Upper lobe of right lung (tissue), 1 donor: ENCODE measurements around the gene SLC36A4. TPM values are rescaled to one million over a fixed set of nuclear protein-coding genes. Genes with fewer than 3 reads are reported as not detected.

Source experiments
- ATAC-seq: fragments of 200-7000 bp; cut with Tn5 transposase; one replicate; pipeline ENCODE4 v1.9.1; 2020; ENCODE audit warnings: mild to moderate bottlenecking, moderate library complexity
- DNase-seq: peaks from one replicate; pipeline ENCODE4 v3.0.0-alpha.2; 2020
- H3K27ac ChIP-seq: fragments of 200-600 bp; one replicate; pipeline ENCODE4 v1.8.0; 2022
- H3K27me3 ChIP-seq: fragments of 200-600 bp; one replicate; pipeline ENCODE4 v1.8.0; 2022; ENCODE audit warnings: mild to moderate bottlenecking
- H3K36me3 ChIP-seq: fragments of 200-600 bp; one replicate; pipeline ENCODE4 v1.8.0; 2022
- H3K4me1 ChIP-seq: fragments of 200-600 bp; one replicate; pipeline ENCODE4 v1.8.0; 2022
- H3K4me3 ChIP-seq: fragments of 200-600 bp; one replicate; pipeline ENCODE4 v1.8.0; 2022; ENCODE audit warnings: mild to moderate bottlenecking
- H3K9me3 ChIP-seq: fragments of 200-600 bp; one replicate; pipeline ENCODE4 v1.8.0; 2022
- intact Hi-C: fragments of 100-400 bp; cut with DNase I; formaldehyde crosslinking; loops from one replicate; pipeline ENCODE4 v1.11.0; 2022
- total RNA-seq: library from RNA; stranded (reverse); fragmentation: NEBNext Ultra II Directional; extraction: Animal tissue kit (Norgen Biotek cat#: 25700); gene quantifications from one replicate; pipeline ENCODE4 v1.2.1, GENCODE V29; 2021
- TF ChIP-seq, protein P1 (sequence below): fragments of 200-600 bp; IDR thresholded peaks from one replicate; pipeline ENCODE4 v1.8.0; 2022; ENCODE audit warnings: antibody characterized with exemption
- donor health status: DM: no; HTN: yes; CAD: no; lungs with severe emphysema.

The SLC36A4 gene
- total RNA-seq, 1 donor from 2014 or later, result 15.8 TPM

DNA sequence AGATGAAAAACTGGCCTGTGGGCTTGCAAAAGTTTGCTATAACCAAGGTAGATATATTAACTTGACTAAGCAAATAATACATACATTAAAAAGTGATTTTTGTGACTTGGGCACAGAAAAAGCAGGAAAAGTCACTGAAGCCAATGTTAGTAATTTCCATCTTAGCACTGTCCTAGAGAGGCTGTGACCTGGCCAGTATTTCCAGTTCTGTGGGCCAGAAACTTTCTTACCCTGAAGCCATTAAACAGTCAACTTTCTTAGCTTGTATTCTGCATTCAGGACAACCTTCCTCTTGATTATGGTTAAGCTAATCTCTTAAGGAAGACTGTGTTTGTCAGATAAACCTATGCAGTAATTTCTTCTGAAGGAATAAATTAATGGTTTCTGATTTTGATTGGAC is 22.3 kb upstream of the SLC36A4 start:
- no peaks in the 10 kb centered on the region for H3K4me1 ChIP-seq
- no peak overlapping the region for H3K27ac ChIP-seq
- TF ChIP-seq, protein P1, sequence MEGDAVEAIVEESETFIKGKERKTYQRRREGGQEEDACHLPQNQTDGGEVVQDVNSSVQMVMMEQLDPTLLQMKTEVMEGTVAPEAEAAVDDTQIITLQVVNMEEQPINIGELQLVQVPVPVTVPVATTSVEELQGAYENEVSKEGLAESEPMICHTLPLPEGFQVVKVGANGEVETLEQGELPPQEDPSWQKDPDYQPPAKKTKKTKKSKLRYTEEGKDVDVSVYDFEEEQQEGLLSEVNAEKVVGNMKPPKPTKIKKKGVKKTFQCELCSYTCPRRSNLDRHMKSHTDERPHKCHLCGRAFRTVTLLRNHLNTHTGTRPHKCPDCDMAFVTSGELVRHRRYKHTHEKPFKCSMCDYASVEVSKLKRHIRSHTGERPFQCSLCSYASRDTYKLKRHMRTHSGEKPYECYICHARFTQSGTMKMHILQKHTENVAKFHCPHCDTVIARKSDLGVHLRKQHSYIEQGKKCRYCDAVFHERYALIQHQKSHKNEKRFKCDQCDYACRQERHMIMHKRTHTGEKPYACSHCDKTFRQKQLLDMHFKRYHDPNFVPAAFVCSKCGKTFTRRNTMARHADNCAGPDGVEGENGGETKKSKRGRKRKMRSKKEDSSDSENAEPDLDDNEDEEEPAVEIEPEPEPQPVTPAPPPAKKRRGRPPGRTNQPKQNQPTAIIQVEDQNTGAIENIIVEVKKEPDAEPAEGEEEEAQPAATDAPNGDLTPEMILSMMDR, result no peak
- no peak overlapping the region for H3K4me3 ChIP-seq
- ATAC-seq, result no peak
- no peaks in the 10 kb centered on the region for H3K27me3 ChIP-seq
- H3K9me3 ChIP-seq, result no peaks in the 10 kb centered on the region
- H3K36me3 ChIP-seq, result no peaks in the 10 kb centered on the region
- intact Hi-C loops, result no loop called here
- no peak for DNase-seq

DNA sequence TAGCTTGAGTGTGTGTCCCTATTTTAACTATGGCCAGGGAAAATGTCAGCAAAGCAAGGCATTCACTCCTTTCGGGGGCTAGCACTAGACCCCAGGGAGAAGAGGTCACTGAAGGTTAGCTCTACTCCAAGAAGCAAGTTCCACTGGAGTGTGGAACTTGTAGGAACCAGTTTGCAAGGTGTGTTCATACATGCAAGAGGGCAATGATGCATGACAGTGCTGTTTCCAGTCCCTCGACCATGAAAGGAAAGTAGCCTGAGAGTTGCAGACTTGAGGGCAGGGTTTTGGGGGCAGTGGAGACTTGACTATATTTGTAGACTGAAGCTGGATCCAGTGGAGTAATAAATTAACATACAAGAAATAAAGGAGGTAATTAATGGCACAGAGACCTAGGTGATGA is 21.6 kb upstream of the SLC36A4 start:
- no peak for ATAC-seq
- intact Hi-C loops, result no loop called here
- no peak overlapping the region for H3K4me3 ChIP-seq
- no peaks in the 10 kb centered on the region for H3K9me3 ChIP-seq
- H3K27ac ChIP-seq, result no peak overlapping the region
- no peaks in the 10 kb centered on the region for H3K36me3 ChIP-seq
- H3K27me3 ChIP-seq, result no peaks in the 10 kb centered on the region
- TF ChIP-seq, protein P1, result no peak
- DNase-seq, result no peak
- no peaks in the 10 kb centered on the region for H3K4me1 ChIP-seq

DNA sequence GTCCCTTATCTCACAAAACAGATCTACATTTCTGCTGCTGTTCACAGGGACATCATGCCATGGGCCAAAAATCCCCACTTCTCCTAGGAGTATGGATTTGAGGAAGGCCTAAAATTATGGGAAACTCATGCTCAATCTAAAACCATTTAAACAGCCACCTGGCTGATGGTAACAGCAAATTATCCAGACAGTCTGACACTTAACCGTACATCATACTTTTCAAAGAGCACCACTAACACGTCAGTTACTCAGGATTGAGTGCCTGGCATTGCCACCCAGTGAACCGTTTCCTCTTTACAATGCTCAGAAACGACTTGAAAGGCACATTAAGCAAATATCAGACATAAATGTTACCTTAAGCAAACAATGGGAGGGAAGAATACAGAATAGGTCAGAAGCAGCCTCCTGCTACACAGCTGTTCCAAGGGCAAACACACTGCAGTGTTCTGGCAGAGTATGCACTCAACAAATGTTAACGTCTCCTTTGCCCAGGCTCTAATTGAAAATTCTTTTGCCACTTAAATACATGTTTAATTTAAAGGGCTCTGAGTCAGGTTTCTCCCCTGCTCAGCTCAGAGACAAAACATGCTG is 18.8 kb upstream of the SLC36A4 start:
- H3K27ac ChIP-seq, result no peak overlapping the region
- H3K9me3 ChIP-seq, result no peaks in the 10 kb centered on the region
- no peak overlapping the region for H3K4me3 ChIP-seq
- ATAC-seq (peak; percentile 62), DNase-seq (no peak)
- intact Hi-C loops, result no loop called here
- no peaks in the 10 kb centered on the region for H3K36me3 ChIP-seq
- H3K27me3 ChIP-seq, result no peaks in the 10 kb centered on the region
- TF ChIP-seq, protein P1, result no peak
- no peaks in the 10 kb centered on the region for H3K4me1 ChIP-seq

DNA sequence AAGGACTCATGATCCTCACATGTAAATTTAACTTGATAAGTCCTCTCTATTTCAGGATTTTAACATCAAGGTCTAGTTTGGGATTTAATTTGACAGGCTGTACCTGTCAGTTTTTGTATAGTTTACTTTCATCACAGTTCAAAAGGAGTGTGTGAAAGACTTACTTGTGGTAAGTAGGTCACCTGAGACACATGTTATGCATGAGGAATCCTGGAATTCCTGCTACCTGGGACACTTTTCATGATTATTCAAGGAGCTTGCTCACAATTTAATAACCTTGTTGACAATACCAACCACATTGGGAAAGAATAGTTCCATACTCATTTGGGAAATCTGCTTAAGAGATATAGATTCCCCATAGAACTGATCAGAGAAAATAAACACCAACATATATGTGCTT is 15.8 kb upstream of the SLC36A4 start:
- Histone ChIP-seq H3K36me3 (no peaks in the 10 kb centered on the region), H3K27me3 (no peaks in the 10 kb centered on the region), H3K4me3 (no peak overlapping the region), H3K27ac (no peak overlapping the region), H3K9me3 (no peaks in the 10 kb centered on the region), H3K4me1 (no peaks in the 10 kb centered on the region)
- no peak for DNase-seq
- intact Hi-C loops, result no loop called here
- TF ChIP-seq, protein P1, result no peak
- no peak for ATAC-seq

DNA sequence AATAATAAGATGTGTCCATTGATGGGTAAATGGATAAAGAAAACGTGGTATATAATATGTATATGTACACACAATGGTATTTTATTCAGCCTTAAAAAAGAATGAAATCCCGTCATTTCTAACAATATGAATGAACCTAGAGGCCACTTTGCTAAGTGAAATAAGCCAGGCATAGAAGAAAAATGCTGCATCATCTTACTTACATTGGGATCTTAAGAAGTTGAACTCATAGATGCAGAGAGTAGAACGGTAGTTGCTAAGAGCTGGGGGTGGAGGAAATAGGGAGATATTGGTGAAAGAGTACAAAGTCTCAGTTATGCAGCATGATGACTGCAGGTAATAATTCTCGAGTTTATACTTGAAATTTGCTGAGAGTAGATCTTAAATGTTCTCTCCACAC is 14.3 kb upstream of the SLC36A4 start:
- Histone ChIP-seq H3K27me3 (no peaks in the 10 kb centered on the region), H3K36me3 (no peaks in the 10 kb centered on the region), H3K4me3 (no peak overlapping the region), H3K27ac (no peak overlapping the region), H3K4me1 (no peaks in the 10 kb centered on the region), H3K9me3 (no peaks in the 10 kb centered on the region)
- DNase-seq (no peak), ATAC-seq (no peak)
- intact Hi-C loops, result no loop called here
- TF ChIP-seq, protein P1, result no peak

DNA sequence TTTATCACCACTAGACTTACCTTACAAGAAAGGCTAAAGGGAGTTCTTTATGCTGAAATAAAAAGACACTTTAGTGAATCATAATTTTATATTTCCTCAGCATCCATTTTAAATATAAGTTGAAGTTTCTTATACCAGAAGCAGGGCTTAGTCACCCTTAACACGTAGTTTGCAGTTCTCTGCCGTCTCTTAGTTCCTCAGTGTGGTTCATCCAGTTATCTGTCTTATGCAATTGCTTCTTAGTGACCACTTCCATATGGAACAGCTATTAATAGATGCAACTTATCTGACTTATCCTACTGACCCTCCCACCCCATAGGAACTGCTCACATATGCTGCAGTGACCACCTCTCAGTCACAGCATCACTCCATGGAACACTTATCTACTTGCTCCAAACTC is 11.7 kb upstream of the SLC36A4 start:
- Histone ChIP-seq H3K4me3 (no peak overlapping the region), H3K27ac (no peak overlapping the region), H3K27me3 (no peaks in the 10 kb centered on the region), H3K36me3 (no peaks in the 10 kb centered on the region), H3K4me1 (no peaks in the 10 kb centered on the region), H3K9me3 (no peaks in the 10 kb centered on the region)
- DNase-seq (no peak), ATAC-seq (peak; percentile 69)
- intact Hi-C loops, result no loop called here
- TF ChIP-seq, protein P1, result no peak
